ENCODE measurements around the gene PIAS1.

DNA sequence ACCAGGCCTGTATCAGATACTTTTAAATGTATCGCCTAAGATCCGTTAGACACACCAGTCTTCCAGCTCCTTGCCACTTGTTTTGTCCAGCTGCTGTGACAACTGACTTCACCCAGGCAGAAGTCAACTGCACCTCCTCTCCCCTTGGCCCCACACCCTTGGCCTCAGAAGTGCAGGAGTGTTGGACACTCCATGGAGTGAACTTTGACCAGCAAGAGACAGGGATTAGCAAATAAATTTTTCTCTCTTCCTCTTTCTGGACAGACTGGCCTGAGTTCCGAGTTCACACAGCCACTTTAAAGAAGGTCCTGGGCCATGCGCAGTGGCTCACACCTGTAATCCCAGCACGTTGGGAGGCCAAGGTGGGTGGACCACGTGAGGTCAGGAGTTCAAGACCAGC is 178.3 kb downstream of the PIAS1 start:
- TF ChIP-seq CTCF (IDR thresholded peaks at IDR 0.05; ENCODE audit: extremely low read depth in 1 of 2, insufficient read depth in 1 of 2, low read depth in 1 of 2, low read length in 2 of 2) = no peak
- no peak for TF ChIP-seq POLR2A (IDR thresholded peaks at IDR 0.05; ENCODE audit: low read depth, low read length)
- TF ChIP-seq EZH2 (IDR thresholded peaks at IDR 0.05; ENCODE audit: borderline replicate concordance, low read depth, low read length, severe bottlenecking) = no peak
- TF ChIP-seq POLR2AphosphoS5 (IDR thresholded peaks at IDR 0.05; ENCODE audit: insufficient read depth, low read depth, low read length) = no peak
- TF ChIP-seq, protein P1, sequence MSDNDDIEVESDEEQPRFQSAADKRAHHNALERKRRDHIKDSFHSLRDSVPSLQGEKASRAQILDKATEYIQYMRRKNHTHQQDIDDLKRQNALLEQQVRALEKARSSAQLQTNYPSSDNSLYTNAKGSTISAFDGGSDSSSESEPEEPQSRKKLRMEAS (IDR thresholded peaks at IDR 0.05; ENCODE audit: insufficient read depth, insufficient read length) = no peak
- no peak for TF ChIP-seq FOS (IDR thresholded peaks at IDR 0.05; ENCODE audit: borderline replicate concordance, insufficient read depth, low read length)

Measured in endothelial cell of umbilical vein (primary cell).